T-helper 2 cell treated with Interferon-gamma antibody and Interleukin-4, amounts not matched to agents 100 ng/mL and 5 ng/mL, for 36 hours (primary cell): ENCODE data around the gene OPCML. TPM values are rescaled to one million over a fixed set of nuclear protein-coding genes. Genes with fewer than 3 reads are reported as not detected.

Source experiments
- intact Hi-C: fragments of 100-400 bp; cut with micrococcal nuclease; formaldehyde crosslinking; loops from one replicate; pipeline ENCODE4 v1.15.1; 2023
- total RNA-seq: library from RNA; stranded (reverse); gene quantifications from 2 replicates; pipeline ENCODE4 v1.2.3, GENCODE V29; 2022

OPCML gene
- total RNA-seq, 1 donor from 2014 or later: not detected

DNA sequence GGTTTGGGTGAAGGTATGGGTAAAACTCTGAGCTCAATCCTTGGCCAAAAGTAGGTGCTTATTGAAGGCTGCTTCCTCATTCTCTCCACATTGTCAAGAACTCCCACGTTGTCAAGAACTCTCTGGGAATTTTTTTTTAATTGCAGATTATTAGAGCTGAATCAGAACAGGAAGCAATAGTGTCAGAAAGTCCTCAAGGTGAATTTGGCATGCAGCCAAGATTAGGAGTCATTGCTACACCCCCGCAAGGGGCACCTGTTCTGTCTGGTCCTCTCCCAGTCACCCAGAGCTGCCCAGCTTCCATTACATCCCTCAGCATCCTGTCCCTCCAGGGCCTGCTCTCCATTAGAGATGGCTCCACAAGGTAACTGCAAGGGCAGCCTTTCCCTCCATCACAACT, 996.5 kb downstream of the OPCML start:
- intact Hi-C loops: no loop called here

DNA sequence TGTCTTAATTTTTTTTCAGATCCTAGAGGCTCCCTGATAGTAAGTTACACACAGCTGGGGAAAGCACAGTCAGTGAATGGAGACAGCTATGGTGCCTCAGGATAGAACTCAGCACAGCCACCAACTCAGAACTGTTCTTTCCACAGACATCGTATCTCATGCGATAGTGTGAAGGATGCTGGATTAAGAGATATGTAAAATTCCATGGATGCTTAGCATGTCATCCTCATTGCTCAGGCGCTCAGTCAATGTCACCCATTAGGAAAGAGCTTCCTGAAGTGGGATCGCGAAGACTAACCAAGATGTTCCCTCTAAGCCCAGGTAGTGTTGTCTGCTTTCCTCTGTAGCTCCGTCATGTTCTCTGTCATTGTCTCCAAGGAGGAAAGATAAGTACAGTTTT, 1000.4 kb downstream of the OPCML start:
- intact Hi-C loops: no loop called here

DNA sequence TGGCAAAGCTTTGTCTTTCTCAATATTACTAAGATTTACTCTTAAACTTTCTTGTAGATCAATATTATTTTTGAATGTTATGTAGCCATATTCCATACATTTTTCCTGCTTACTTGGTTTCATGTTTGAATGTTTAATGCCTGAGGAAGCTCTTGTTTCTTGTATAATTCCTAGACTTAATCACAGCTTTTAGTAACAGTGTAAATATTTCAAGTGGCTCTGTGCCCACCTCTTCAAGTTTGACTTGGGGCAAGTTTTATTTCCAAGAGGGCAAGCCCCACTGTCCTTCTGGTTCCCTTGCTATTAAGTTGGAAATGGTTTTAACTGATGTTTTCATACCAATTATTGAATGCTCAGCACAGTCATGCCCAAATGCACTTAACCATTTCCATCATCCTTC, 1004.1 kb downstream of the OPCML start:
- intact Hi-C loops: no loop called here

GRCh38 chr11:132523929-132524328, 1008.4 kb downstream of the OPCML start:
- intact Hi-C loops: no loop called here

DNA sequence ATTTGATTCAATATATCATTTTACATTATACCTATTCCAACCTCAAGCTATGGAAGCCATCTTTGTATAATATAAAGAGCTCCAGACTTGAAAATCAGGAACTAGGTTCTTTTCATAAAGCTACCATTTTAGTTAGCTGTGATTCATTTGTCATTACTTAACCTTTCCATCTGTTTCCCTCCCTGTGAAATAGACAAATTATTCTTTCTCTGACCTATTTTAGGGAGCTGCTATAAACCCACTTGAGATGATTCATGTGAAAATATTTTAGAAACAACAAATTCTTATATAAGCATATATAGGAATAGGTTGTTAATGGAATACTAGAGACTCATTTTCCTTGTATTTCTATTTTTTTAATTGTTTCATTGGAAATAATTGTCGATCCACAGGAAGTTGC, 1012.1 kb downstream of the OPCML start:
- intact Hi-C loops: no loop called here

DNA sequence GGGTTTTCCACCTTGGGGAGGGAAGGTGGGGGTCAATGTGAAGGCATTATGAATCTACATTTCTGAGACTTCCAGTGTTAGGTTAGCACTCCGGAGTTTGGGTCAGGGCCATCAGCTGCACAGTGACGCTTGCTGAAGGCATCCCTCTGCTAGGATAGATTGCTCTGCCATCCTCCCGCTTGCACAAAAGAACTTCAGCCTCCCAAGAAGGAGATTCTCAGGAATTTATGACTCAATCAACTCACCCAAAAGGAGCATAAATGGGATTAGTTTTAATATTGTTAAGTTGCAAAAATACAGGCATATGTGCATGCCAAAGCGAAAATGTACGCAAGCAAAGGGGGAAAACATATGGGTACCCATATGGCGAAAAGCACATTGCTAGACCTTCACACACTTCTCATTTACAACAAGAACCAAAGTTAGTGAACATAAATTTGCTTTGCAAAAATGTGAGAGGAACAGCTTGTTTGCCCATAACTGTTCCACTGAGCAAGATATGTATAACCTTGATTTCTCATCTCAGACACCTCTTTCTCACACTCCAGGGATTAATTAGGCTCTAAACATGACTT, 1013.0 kb downstream of the OPCML start:
- intact Hi-C loops: no loop called here

DNA sequence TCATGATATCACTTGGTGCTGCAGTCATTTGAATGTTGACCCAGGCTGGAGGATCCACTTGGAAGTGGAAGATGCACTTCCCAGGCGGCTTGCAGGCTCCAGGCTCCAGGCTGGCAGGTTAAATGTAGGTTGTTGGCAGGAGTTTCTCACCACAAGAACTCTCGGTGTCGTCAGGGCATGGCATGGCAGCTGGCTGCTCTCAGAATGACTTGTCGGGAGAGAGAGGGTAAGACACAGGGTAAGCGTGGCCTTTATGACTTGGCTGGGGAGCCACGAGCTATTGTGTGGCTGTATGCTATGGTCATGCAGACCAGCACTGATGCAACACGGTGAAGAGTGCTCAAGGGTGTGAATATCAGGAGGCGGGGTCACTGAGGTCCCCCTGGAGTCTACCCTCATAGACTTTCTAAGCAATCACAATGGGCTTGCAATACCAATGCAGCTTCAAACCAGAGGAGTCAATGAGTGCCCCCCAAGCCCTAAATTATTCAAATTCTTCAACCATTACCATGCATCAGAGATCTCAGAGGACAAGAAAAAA, 1027.7 kb downstream of the OPCML start:
- intact Hi-C loops: no loop called here

- intact Hi-C loops: no loop called here
Measured at GRCh38 chr11:132501356-132501755, 1030.9 kb downstream of the OPCML start.

DNA sequence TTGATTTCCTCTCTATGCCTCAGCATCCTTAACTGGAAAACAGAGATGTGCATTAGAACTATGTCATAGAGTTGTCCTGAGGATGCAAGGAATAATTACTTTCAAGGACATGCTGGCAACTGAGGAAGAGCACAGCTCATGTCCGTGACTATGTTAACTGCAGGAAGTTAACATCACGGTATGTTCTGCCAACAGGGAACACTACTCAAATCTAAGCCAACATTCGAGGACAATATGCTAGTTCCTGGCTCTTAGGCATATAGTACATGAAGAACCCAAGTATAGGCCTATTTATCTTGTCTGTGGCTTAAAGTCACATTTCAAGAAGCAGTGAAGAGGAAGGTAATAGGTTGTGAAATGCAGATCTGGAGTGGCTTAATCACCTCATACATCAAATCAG, 1032.6 kb downstream of the OPCML start:
- intact Hi-C loops: no loop called here

GRCh38 chr11:132496341-132496740, 1036.0 kb downstream of the OPCML start:
- intact Hi-C loops: no loop called here

DNA sequence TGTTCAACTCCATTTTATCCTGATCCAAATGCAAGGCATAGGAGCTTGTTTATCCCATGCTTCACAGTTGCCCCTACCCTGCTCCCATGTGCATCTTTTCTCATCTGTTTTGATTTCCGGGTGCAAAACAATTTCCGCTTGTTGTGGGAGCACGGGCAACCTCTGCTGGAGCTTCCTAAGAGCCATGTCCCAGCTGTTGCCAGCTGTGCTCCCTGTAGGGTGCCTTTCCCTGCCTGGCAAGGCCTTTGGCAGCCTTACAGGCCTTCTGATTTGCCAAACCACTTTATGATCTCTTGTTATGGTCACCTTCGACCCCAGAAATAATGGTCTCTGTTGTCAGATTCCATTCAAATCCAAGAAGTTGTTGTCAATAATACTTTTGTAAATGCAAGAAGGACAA, 1038.5 kb downstream of the OPCML start:
- intact Hi-C loops: no loop called here

DNA sequence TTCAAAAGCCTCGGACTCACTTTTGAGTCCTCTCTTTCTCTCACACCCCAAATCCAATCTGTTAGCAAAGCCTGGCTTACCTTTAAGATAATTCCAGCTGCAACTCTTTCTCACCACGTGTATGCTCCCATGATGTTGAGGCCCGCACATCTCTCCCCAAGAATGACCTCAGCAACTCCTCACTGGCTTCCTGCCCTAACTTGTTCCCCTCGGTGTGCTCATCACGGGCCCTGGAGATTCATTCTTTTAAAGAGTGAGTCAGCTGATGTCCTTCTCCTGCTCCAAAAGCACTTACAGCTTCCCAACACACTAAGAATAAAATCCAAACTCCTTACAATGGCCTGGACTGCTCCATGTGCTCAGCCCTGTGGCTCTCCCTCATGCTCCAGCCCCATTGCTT, 1041.3 kb downstream of the OPCML start:
- intact Hi-C loops: no loop called here

DNA sequence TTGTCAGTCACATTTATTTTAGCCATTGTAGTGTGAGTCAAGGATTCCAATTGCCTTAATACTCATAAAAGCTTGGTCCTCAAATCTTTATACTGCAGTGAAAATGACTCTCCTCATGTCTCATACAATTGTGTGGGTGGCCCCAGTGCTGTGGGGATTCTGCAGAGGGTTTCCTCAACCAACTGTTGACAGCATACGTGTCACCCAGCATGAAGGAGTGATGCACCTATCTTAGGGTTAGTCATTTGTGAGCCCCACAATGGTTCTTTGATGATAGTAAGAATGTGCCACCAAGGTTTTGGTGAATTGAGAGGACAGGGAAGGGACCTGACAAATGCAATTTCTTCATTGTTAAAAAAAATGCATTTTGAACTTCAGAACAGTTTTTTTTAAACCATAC, 1046.2 kb downstream of the OPCML start:
- intact Hi-C loops: no loop called here

DNA sequence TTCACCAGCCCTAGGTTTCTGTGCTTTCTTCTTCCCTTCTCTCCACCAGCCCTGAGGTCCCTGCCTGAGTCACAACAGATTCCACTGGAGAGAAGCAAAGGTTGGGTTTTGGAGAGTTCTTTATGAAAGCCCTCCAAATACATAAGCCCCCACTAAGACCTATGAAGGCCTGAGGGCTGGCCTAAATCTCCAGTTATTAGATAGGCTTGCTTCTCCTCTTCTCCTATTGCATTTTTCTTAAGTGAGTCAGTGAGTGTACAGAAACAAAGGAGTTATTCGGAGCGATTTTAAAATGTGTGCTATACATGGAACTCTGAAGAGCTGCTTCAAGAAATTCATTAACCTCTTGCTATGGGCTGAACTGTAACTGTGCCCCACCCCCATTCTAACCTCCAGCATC, 1057.3 kb downstream of the OPCML start:
- intact Hi-C loops: no loop called here

DNA sequence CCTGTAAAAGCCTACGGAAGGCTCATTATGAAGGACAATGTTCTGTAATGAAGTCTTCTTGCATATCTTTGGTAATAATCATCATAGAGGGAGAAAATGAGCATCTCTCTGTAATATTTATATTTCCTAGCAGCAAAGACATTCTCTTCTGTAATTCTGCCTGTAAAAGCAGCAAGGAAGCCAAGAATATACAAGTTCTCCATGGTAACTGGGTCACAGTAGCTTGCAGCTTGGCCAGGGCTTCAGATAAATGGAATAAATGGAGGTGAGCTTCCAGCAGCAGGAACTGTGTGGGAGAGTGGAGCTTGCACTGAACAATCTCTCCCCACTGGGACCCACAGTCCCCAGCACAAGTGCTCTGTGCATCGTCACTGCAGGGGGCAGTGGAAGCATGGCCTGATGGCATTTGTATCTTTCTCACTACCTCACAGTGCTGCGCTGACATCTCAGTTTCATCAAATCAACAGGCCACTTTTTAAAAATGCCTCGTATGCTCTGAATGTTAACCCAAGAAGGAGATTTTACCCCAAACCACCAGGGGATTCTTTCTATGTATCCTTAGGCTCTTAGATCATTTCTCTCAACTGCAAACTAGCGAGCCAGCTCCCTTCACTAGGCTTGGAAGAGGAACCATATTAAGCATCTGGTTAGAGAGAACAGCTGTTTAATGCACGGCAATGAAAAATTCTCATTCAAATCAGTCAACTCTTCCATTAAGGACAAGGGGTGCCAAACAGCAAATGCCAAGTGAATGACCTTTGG, 1059.7 kb downstream of the OPCML start:
- intact Hi-C loops: no loop called here

DNA sequence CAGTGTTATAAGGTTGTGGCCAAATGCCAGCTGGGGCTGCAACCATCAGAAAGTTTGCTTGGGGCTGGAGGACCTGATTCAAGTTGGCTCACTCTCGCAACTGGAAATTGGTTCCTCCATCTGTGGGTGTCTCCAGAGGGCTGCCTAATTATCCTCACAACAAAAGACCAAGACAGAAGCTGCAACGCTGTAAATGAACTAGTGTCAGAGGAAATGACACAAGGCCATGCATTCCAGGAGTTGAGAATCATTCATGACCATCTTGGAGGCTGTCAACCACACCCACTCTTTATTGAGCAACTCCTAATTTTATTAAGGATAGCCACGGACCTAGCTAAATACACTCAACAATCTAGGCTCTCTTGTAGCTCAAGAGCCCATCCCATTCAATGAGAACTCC, 1060.8 kb downstream of the OPCML start:
- intact Hi-C loops: no loop called here

DNA sequence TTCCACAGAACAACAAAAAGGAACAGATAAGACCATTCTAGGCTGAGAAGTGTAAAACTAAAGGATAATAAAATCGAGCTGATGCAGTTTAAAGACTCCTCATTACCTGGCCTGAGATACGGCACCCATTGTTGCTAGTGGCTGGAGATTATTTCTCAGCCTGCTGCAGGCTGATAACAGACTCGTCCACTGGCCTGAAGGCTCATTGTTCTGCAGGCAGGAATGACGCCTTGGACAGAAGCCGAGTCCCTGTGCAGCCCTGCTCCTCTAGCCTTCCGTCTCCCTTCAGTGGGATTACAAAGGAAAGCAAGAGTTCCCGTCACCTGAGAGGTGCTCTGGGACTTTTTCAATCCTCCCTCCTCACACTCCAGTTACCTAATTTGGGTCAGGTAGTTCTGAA, 1065.3 kb downstream of the OPCML start:
- intact Hi-C loops: no loop called here

DNA sequence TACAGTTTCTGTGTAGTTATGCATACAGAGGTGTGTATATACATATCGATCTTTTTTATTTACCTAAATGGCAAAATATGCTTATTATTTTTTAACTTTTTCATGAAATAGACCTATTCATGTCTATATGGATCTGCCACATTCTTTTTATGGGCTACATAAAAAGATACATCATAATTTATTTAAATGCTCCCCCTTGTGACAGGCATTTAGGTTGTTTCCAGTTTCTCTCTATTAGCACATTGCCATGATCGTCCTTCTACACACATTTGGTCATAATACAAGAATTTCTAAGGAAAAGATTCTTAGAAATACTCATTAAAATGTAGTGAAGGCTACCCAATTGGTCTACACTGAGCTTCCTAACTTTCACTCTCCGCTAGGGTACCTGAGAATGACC, 1067.4 kb downstream of the OPCML start:
- intact Hi-C loops: no loop called here

- intact Hi-C loops: no loop called here
Measured at GRCh38 chr11:132464003-132464342, 1068.3 kb downstream of the OPCML start.

- intact Hi-C loops: no loop called here
Measured at GRCh38 chr11:132463295-132464002, 1068.9 kb downstream of the OPCML start.

DNA sequence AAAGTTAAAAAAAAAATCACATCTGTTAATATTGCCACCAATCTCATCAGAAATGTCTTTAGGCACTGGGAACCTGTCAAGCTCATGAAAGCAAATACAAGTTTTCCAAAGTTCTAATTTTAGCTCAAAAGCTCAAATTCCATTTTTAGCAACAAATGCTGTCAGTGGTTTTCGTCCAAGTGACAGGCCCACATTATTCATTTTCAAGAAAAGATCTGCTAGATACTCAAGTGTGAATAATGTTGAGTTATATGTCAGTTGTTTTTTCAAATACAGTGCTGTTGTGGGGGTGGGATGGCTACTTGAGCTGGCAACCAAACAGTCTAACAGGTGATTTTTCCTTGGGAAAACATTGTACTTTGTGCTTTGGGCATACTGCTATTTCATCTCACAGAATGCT, 1072.6 kb downstream of the OPCML start:
- intact Hi-C loops: no loop called here

DNA sequence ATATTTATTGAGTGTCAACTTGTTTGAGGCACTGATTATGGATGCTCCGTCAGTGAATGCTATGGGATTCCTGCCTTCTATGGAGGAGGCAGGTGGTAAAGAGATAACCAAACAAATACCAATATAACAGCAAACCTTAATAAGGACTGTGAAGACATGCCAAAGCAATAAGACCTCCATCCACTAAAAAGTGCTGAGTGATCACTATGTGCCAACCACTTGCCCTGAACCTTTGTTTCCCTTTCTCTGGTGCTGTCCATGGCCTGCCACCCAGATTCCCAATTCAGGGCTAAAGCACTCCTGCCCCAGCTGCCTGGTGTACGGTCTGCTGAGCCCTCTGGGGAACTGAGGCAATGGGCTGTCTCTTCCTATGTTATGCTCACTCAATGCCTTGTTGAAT, 1074.9 kb downstream of the OPCML start:
- intact Hi-C loops: no loop called here
